H1 (cell line): ENCODE measurements around the gene HEBP2.

ENCODE experiments used
- CBX5 ChIP-seq: fragments of 300-800, 300-1000 bp; sonication (generic); IDR thresholded peaks from 2 replicates; pipeline ENCODE4 v1.7.1; 2016; ENCODE audit warnings: antibody characterized with exemption, low read length, low read depth
- CTCF ChIP-seq, 3 experiments: IDR thresholded peaks; 1 replicate in 2 of 3; 2 replicates in 1 of 3; pipeline versions ENCODE4 v1.5.1 to v1.6.1; 2011; ENCODE audit warnings: low read length in 3 of 3, mild to moderate bottlenecking in 3 of 3, inconsistent platforms in 2 of 3, low read depth in 1 of 3, moderate library complexity in 1 of 3; ENCODE audit not compliant: insufficient read depth in 1 of 3; ENCODE audit errors: control extremely low read depth in 1 of 3
- EZH2 ChIP-seq: fragments of 200-600 bp; sonication (generic); IDR thresholded peaks from 2 replicates; pipeline ENCODE4 v1.7.1; 2012; ENCODE audit warnings: low read depth, mild to moderate bottlenecking, moderate library complexity, low read length, inconsistent platforms; ENCODE audit not compliant: severe bottlenecking
- NRF1 ChIP-seq: IDR thresholded peaks from 2 replicates; pipeline ENCODE4 v1.6.1; 2011; ENCODE audit warnings: mild to moderate bottlenecking, low read depth, low read length, improper control_type of control experiment
- POLR2A ChIP-seq, 2 experiments: IDR thresholded peaks; 1 replicate in 1 of 2; 2 replicates in 1 of 2; pipeline ENCODE4 v1.6.1; 2011; ENCODE audit warnings: low read depth in 2 of 2, low read length in 2 of 2, mild to moderate bottlenecking in 2 of 2; ENCODE audit errors: control extremely low read depth in 1 of 2
- SP2 ChIP-seq: IDR thresholded peaks from 2 replicates; pipeline ENCODE4 v1.6.1; 2012; ENCODE audit warnings: mild to moderate bottlenecking, low read length, inconsistent platforms

- TF ChIP-seq NRF1 (no peak), CTCF (IDR thresholded peaks at IDR 0.05; ENCODE audit: control extremely low read depth in 1 of 3, insufficient read depth in 1 of 3, low read depth in 1 of 3, low read length in 3 of 3) (no peak), EZH2 (no peak), POLR2A (IDR thresholded peaks at IDR 0.05; ENCODE audit: control extremely low read depth in 1 of 2, low read depth in 2 of 2, low read length in 2 of 2) (no peak), CBX5 (no peak), SP2 (no peak)
These were observed 32.3 kb upstream of the HEBP2 start for GRCh38 chr6:138371720-138372119.
